HCT116 (cell line): ENCODE data around the gene CFAP92. TPM values are rescaled to one million over a fixed set of nuclear protein-coding genes. Genes with fewer than 3 reads are reported as not detected.

ENCODE experiments used
- ATAC-seq: fragments of 200-7000 bp; cut with Tn5 transposase; 2 replicates; pipeline ENCODE4 v1.9.1; 2020; ENCODE audit warnings: mild to moderate bottlenecking, moderate library complexity
- BruUV-seq: library from RNA; stranded (reverse); fragments of 400-500 nt; replicated peaks from 2 replicates; lab custom pipeline; 2021; lab: Mats Ljungman, UMichigan
- CTCF ChIA-PET: fragments of 300-600 bp; sonication (Branson Sonifier 250); formaldehyde crosslinking; loops from one replicate; lab custom pipeline; 2021; ENCODE audit warnings: antibody characterized with exemption; lab: Charles Lee
- POLR2A ChIA-PET: fragments of 300-600, 350-600 bp; sonication (Branson Sonifier 250); formaldehyde crosslinking; loops from one replicate; lab custom pipeline; 2021; ENCODE audit warnings: antibody characterized with exemption; lab: Charles Lee
- RAD21 ChIA-PET, 2 experiments: fragments of 300-600 bp; sonication (Branson Sonifier 250); formaldehyde crosslinking; loops; one replicate each; lab custom pipeline; 2023; ENCODE audit warnings: low total read pairs in 2 of 2; ENCODE audit not compliant: uncharacterized antibody in 2 of 2, unreplicated experiment in 2 of 2, low non-redundant PET in 1 of 2; lab: Charles Lee
- DNase-seq: peaks from one replicate; pipeline ENCODE4 v3.0.0-alpha.2; 2010; ENCODE audit warnings: low read depth, low spot score
- H2AFZ ChIP-seq: fragments of 200-600 bp; shearing (Covaris generic), sonication (generic); 2 replicates; pipeline ENCODE4 v1.6.1; 2017; ENCODE audit warnings: low read depth, mixed run types, mixed read lengths, antibody characterized with exemption, low read length; ENCODE audit not compliant: poor library complexity, severe bottlenecking
- H3K27ac ChIP-seq: 2 replicates; pipeline ENCODE4 v1.5.1; 2012; ENCODE audit warnings: low read depth, low read length
- H3K27me3 ChIP-seq: fragments of 200-600 bp; sonication (generic); 2 replicates; pipeline ENCODE4 v1.6.1; 2016; ENCODE audit warnings: mixed run types, low read length, mixed read lengths; ENCODE audit not compliant: insufficient read depth
- H3K36me3 ChIP-seq, 2 experiments: fragments of 200-500 bp in 1 of 2; fragments of 200-600 bp in 1 of 2; sonication (Bioruptor generic) in 1 of 2; sonication (generic) in 1 of 2; 2 replicates each; pipeline versions ENCODE4 v1.5.1 to v1.6.1; 2014 to 2016; ENCODE audit warnings: low read length in 2 of 2, inconsistent platforms in 1 of 2, mixed read lengths in 1 of 2, mixed run types in 1 of 2; ENCODE audit not compliant: insufficient read depth in 2 of 2, control insufficient read depth in 1 of 2
- H3K4me1 ChIP-seq, 2 experiments: fragments of 200-600 bp in 1 of 2; sonication (generic) in 1 of 2; 2 replicates each; pipeline versions ENCODE4 v1.5.1 to v1.6.1; 2012 to 2017; ENCODE audit warnings: low read length in 2 of 2, inconsistent platforms in 1 of 2, mild to moderate bottlenecking in 1 of 2, mixed read lengths in 1 of 2, mixed run types in 1 of 2, moderate library complexity in 1 of 2; ENCODE audit not compliant: insufficient read depth in 2 of 2, control insufficient read depth in 1 of 2
- H3K4me2 ChIP-seq: fragments of 200-600 bp; sonication (generic); 2 replicates; pipeline ENCODE4 v1.6.1; 2017; ENCODE audit warnings: mixed run types, low read length, mixed read lengths
- H3K4me3 ChIP-seq, 2 experiments: fragments of 200-600 bp in 1 of 2; sonication (generic) in 1 of 2; replicated peaks in 1 of 2; 2 replicates each; pipeline ENCODE4 v1.5.1; 2011 to 2016; ENCODE audit warnings: low read length in 2 of 2, control low read depth in 1 of 2, low read depth in 1 of 2, mild to moderate bottlenecking in 1 of 2, mixed read lengths in 1 of 2, mixed run types in 1 of 2
- H3K79me2 ChIP-seq: fragments of 200-600 bp; sonication (generic); 2 replicates; pipeline ENCODE4 v1.6.1; 2017; ENCODE audit warnings: mild to moderate bottlenecking, mixed run types, low read length, moderate library complexity, mixed read lengths; ENCODE audit not compliant: insufficient read depth
- H3K9ac ChIP-seq: fragments of 200-600 bp; sonication (generic); 2 replicates; pipeline ENCODE4 v1.6.1; 2016; ENCODE audit warnings: low read length, mixed read lengths
- H3K9me2 ChIP-seq: fragments of 200-600 bp; sonication (generic), shearing (Covaris generic); 2 replicates; pipeline ENCODE4 v1.6.1; 2017; ENCODE audit warnings: mixed run types, mild to moderate bottlenecking, moderate library complexity; ENCODE audit not compliant: insufficient read depth
- H3K9me3 ChIP-seq, 2 experiments: fragments of 200-500 bp in 1 of 2; fragments of 200-600 bp in 1 of 2; sonication (Bioruptor generic) in 1 of 2; sonication (generic) in 1 of 2; 2 replicates each; pipeline ENCODE4 v1.6.1; 2014 to 2017; ENCODE audit warnings: low read length in 2 of 2, mixed read lengths in 2 of 2, inconsistent platforms in 1 of 2, low read depth in 1 of 2, mild to moderate bottlenecking in 1 of 2, mixed run types in 1 of 2, moderate library complexity in 1 of 2; ENCODE audit not compliant: control insufficient read depth in 1 of 2, insufficient read depth in 1 of 2
- H4K20me1 ChIP-seq: fragments of 200-600 bp; sonication (generic), shearing (Covaris generic); 2 replicates; pipeline ENCODE4 v1.6.1; 2017; ENCODE audit warnings: mixed run types, mild to moderate bottlenecking, moderate library complexity; ENCODE audit not compliant: insufficient read depth
- ATF3 ChIP-seq: IDR thresholded peaks from 2 replicates; pipeline ENCODE4 v1.6.1; 2012
- CBX3 ChIP-seq: IDR thresholded peaks from 2 replicates; pipeline ENCODE4 v1.6.1; 2012; ENCODE audit warnings: low read depth
- CEBPB ChIP-seq: IDR thresholded peaks from 2 replicates; pipeline ENCODE4 v1.6.1; 2012; ENCODE audit warnings: low read depth
- EGR1 ChIP-seq: IDR thresholded peaks from 2 replicates; pipeline ENCODE4 v1.6.1; 2012; ENCODE audit warnings: low read depth
- ELF1 ChIP-seq: IDR thresholded peaks from 2 replicates; pipeline ENCODE4 v1.6.1; 2012; ENCODE audit warnings: low read depth, borderline replicate concordance
- EZH2 ChIP-seq: fragments of 200-600 bp; sonication (generic); IDR thresholded peaks from 2 replicates; pipeline ENCODE4 v1.6.1; 2017; ENCODE audit warnings: antibody characterized with exemption, mixed run types
- EZH2phosphoT487 ChIP-seq: fragments of 200-600 bp; IDR thresholded peaks from 2 replicates; pipeline ENCODE4 v1.6.1; 2018; ENCODE audit warnings: antibody characterized with exemption, borderline replicate concordance
- FOSL1 ChIP-seq: IDR thresholded peaks from 2 replicates; pipeline ENCODE4 v1.6.1; 2012; ENCODE audit warnings: low read depth
- JUND ChIP-seq: IDR thresholded peaks from 2 replicates; pipeline ENCODE4 v1.6.1; 2012
- MAX ChIP-seq: IDR thresholded peaks from 2 replicates; pipeline ENCODE4 v1.6.1; 2012
- POLR2A ChIP-seq: IDR thresholded peaks from 2 replicates; pipeline ENCODE4 v1.7.0; 2011; ENCODE audit warnings: borderline replicate concordance; ENCODE audit not compliant: insufficient read depth, insufficient read length; ENCODE audit errors: extremely low read depth
- RAD21 ChIP-seq: IDR thresholded peaks from 2 replicates; pipeline ENCODE4 v1.6.1; 2012; ENCODE audit warnings: low read depth, mild to moderate bottlenecking
- REST ChIP-seq: IDR thresholded peaks from 2 replicates; pipeline ENCODE4 v1.6.1; 2012; ENCODE audit warnings: low read depth
- SIN3A ChIP-seq: IDR thresholded peaks from 2 replicates; pipeline ENCODE4 v1.6.1; 2012; ENCODE audit warnings: low read depth
- SRF ChIP-seq: IDR thresholded peaks from 2 replicates; pipeline ENCODE4 v1.6.1; 2012; ENCODE audit warnings: low read depth
- YY1 ChIP-seq: IDR thresholded peaks from 2 replicates; pipeline ENCODE4 v1.6.1; 2011; ENCODE audit warnings: low read length, low read depth, moderate library complexity, mild to moderate bottlenecking; ENCODE audit not compliant: insufficient replicate concordance; ENCODE audit errors: extremely low read depth
- ZBTB33 ChIP-seq: IDR thresholded peaks from 2 replicates; pipeline ENCODE4 v1.6.1; 2011; ENCODE audit warnings: mild to moderate bottlenecking, low read length, moderate library complexity; ENCODE audit not compliant: insufficient replicate concordance; ENCODE audit errors: extremely low read depth
- ZFX ChIP-seq: fragments of 450-650 bp; IDR thresholded peaks from 2 replicates; pipeline ENCODE4 v1.6.1; 2017
- ZNF274 ChIP-seq: fragments of 200-500 bp; sonication (Bioruptor generic); IDR thresholded peaks from 2 replicates; pipeline ENCODE4 v1.6.1; 2014; ENCODE audit warnings: mild to moderate bottlenecking, low read depth, low read length, inconsistent platforms
- intact Hi-C: fragments of 100-400 bp; cut with micrococcal nuclease; formaldehyde crosslinking; loops from 2 replicates; pipeline ENCODE4 v1.10.0; 2022
- total RNA-seq: library from RNA; stranded (reverse); gene quantifications from one replicate; pipeline ENCODE4 v1.2.1, GENCODE V29; 2021; ENCODE audit not compliant: unreplicated experiment

The CFAP92 gene
- total RNA-seq, 1 experiment from 2014 or later, result 3.6 TPM

GRCh38 chr3:128975276-128975675 is 18.6 kb downstream of the CFAP92 start:
- intact Hi-C loops, result no loop called here
- no peak for TF ChIP-seq EGR1
- no peak for TF ChIP-seq POLR2A
- no peak for TF ChIP-seq RAD21
- TF ChIP-seq ZBTB33, result no peak
- TF ChIP-seq EZH2, result no peak
- TF ChIP-seq EZH2phosphoT487, result no peak
- no peak for TF ChIP-seq FOSL1
- TF ChIP-seq CEBPB, result no peak
- no peak for TF ChIP-seq ELF1
- TF ChIP-seq ATF3, result no peak
- no peak for TF ChIP-seq REST
- TF ChIP-seq MAX, result no peak
- no peak for TF ChIP-seq YY1
- no peak for TF ChIP-seq ZFX
- no peak for TF ChIP-seq JUND
- TF ChIP-seq CBX3, result no peak
- TF ChIP-seq SIN3A, result no peak
- TF ChIP-seq ZNF274, result no peak
- TF ChIP-seq SRF, result no peak
- POLR2A ChIA-PET, result no interaction called here
- no peak overlapping the region for H3K4me2 ChIP-seq
- H3K9me2 ChIP-seq, result no peaks in the 10 kb centered on the region
- H3K36me3 ChIP-seq, result no peaks in the 10 kb centered on the region
- H4K20me1 ChIP-seq, result no peaks in the 10 kb centered on the region
- no peaks in the 10 kb centered on the region for H3K79me2 ChIP-seq
- ATAC-seq (no peak), DNase-seq (no peak)
- RAD21 ChIA-PET, result no interaction called here
- no peaks in the 10 kb centered on the region for H3K27me3 ChIP-seq
- H3K9ac ChIP-seq, result no peak overlapping the region
- no peaks in the 10 kb centered on the region for H3K9me3 ChIP-seq
- no peaks in the 10 kb centered on the region for H3K4me1 ChIP-seq
- no TSS peak for BruUV-seq
- no peak overlapping the region for H3K27ac ChIP-seq
- H2AFZ ChIP-seq, result no peak overlapping the region
- CTCF ChIA-PET, result no interaction called here
- H3K4me3 ChIP-seq, result no peak overlapping the region
